GM18858 (cell line): ENCODE data around the gene TTYH3.
A peak's percentile ranks its signal among the peaks of the same experiment; 100 is the strongest.
"Not testable (repeated sequence)": the region's sequence is repeated elsewhere in the genome, so short reads cannot be mapped to it uniquely, and the experiment has no call there.

Experiments
- ATAC-seq: cut with Tn5 transposase; IDR thresholded peaks from one replicate; pipeline ENCODE4 v1.9.1; 2021; ENCODE audit not compliant: unreplicated experiment

TTYH3 gene

GRCh38 chr7:2681929-2682799 lies 50.4 kb downstream of the TTYH3 start:
- no peak for ATAC-seq

- no peak for ATAC-seq
These were observed 52.7 kb downstream of the TTYH3 start for GRCh38 chr7:2684501-2684900.

- ATAC-seq: no peak
These were observed 54.3 kb downstream of the TTYH3 start for GRCh38 chr7:2686101-2686500.

- no peak for ATAC-seq
These were observed 55.6 kb downstream of the TTYH3 start for GRCh38 chr7:2687338-2687869.

- ATAC-seq: no peak
These were observed 56.1 kb downstream of the TTYH3 start, which contains the start of gene AMZ1 for GRCh38 chr7:2687881-2688318. TSS of gene AMZ1 (plus strand) at chr7:2688202. CDS start at chr7:2700452, 12,250 bp downstream.

- ATAC-seq: peak; percentile 89
These were observed 56.9 kb downstream of the TTYH3 start for GRCh38 chr7:2688409-2689342.

- no peak for ATAC-seq
These were observed 57.6 kb downstream of the TTYH3 start for GRCh38 chr7:2689343-2689847.

- no peak for ATAC-seq
These were observed 58.3 kb downstream of the TTYH3 start for GRCh38 chr7:2689951-2690705.

- ATAC-seq: no peak
These were observed 59.4 kb downstream of the TTYH3 start for GRCh38 chr7:2691011-2691707.

GRCh38 chr7:2691932-2692439 lies 60.2 kb downstream of the TTYH3 start:
- not testable (repeated sequence) for ATAC-seq

GRCh38 chr7:2692543-2692942 lies 60.8 kb downstream of the TTYH3 start:
- ATAC-seq: no peak

- not testable (repeated sequence) for ATAC-seq
These were observed 61.8 kb downstream of the TTYH3 start for GRCh38 chr7:2693420-2694121.

- ATAC-seq: not testable (repeated sequence)
These were observed 62.3 kb downstream of the TTYH3 start for GRCh38 chr7:2694122-2694436.

GRCh38 chr7:2698581-2699288 lies 66.9 kb downstream of the TTYH3 start:
- ATAC-seq: peak; percentile 93

- no peak for ATAC-seq
These were observed 67.5 kb downstream of the TTYH3 start for GRCh38 chr7:2699289-2699620.

GRCh38 chr7:2700141-2700850 lies 68.5 kb downstream of the TTYH3 start:
- ATAC-seq: no peak

GRCh38 chr7:2701424-2701823 lies 69.6 kb downstream of the TTYH3 start:
- no peak for ATAC-seq
